Gastroesophageal sphincter (tissue), 2 donors: ENCODE measurements around the gene FAM78B.

ENCODE experiments used
- EP300 ChIP-seq: sonication (generic); formaldehyde crosslinking; IDR thresholded peaks from one replicate; pipeline ENCODE4 v1.6.1; 2017; ENCODE audit warnings: antibody characterized with exemption, mild to moderate bottlenecking
- POLR2A ChIP-seq, 2 donors: fragments of 450-650 bp; IDR thresholded peaks; one replicate each; pipeline ENCODE4 v1.6.1; 2017; ENCODE audit warnings: antibody characterized with exemption in 2 of 2, mild to moderate bottlenecking in 2 of 2, moderate library complexity in 1 of 2

GRCh38 chr1:166184897-166185296 is 18.1 kb upstream of the FAM78B start:
- no peak for TF ChIP-seq EP300
- no peak for TF ChIP-seq POLR2A (IDR thresholded peaks at IDR 0.05)
